DND-41 (cell line): ENCODE data around the gene SHB.

Experiments
- ATAC-seq: fragments of 200-7000 bp; cut with Tn5 transposase; 3 replicates; pipeline ENCODE4 v1.9.1; 2021; ENCODE audit warnings: low read depth; ENCODE audit not compliant: insufficient read depth
- DNase-seq: peaks from one replicate; pipeline ENCODE4 v3.0.0-alpha.2; 2020
- H2AFZ ChIP-seq: 2 replicates; pipeline ENCODE4 v1.6.0; 2012; ENCODE audit warnings: low read depth, low read length
- H3K27ac ChIP-seq: 2 replicates; pipeline ENCODE4 v1.5.1; 2012; ENCODE audit warnings: low read length, inconsistent platforms
- H3K27me3 ChIP-seq: fragments of 200-600 bp; sonication (generic); 2 replicates; pipeline ENCODE4 v1.6.0; 2012; ENCODE audit warnings: low read length, mild to moderate bottlenecking, inconsistent platforms; ENCODE audit not compliant: insufficient read depth, poor library complexity
- H3K36me3 ChIP-seq: 2 replicates; pipeline ENCODE4 v1.5.1; 2012; ENCODE audit warnings: low read length, inconsistent platforms; ENCODE audit not compliant: insufficient read depth
- H3K4me1 ChIP-seq: 2 replicates; pipeline ENCODE4 v1.5.1; 2012; ENCODE audit warnings: mild to moderate bottlenecking, low read length; ENCODE audit not compliant: insufficient read depth
- H3K4me2 ChIP-seq: 2 replicates; pipeline ENCODE4 v1.6.0; 2012; ENCODE audit warnings: mild to moderate bottlenecking, moderate library complexity, low read length, inconsistent platforms; ENCODE audit not compliant: insufficient read depth
- H3K4me3 ChIP-seq, 2 experiments: fragments of 200-600 bp in 1 of 2; shearing (Covaris generic) in 1 of 2; 2 replicates each; pipeline ENCODE4 v1.5.1; 2012 to 2016; ENCODE audit warnings: inconsistent platforms in 2 of 2, low read length in 2 of 2, mild to moderate bottlenecking in 2 of 2, low read depth in 1 of 2, moderate library complexity in 1 of 2
- H3K79me2 ChIP-seq: 2 replicates; pipeline ENCODE4 v1.6.0; 2012; ENCODE audit warnings: low read length, inconsistent platforms; ENCODE audit not compliant: insufficient read depth
- H3K9ac ChIP-seq: 2 replicates; pipeline ENCODE4 v1.6.0; 2012; ENCODE audit warnings: low read depth, mild to moderate bottlenecking, inconsistent platforms, low read length, moderate library complexity
- H3K9me3 ChIP-seq: 2 replicates; pipeline ENCODE4 v1.5.1; 2012; ENCODE audit warnings: low read length, moderate library complexity, mild to moderate bottlenecking, inconsistent platforms; ENCODE audit not compliant: insufficient read depth, severe bottlenecking
- H4K20me1 ChIP-seq: 2 replicates; pipeline ENCODE4 v1.6.0; 2012; ENCODE audit warnings: low read length; ENCODE audit not compliant: insufficient read depth
- CTCF ChIP-seq: IDR thresholded peaks from 2 replicates; pipeline ENCODE4 v1.5.1; 2012; ENCODE audit warnings: borderline replicate concordance, low read length, moderate library complexity, mild to moderate bottlenecking; ENCODE audit not compliant: poor library complexity, severe bottlenecking; ENCODE audit errors: extremely low read depth
- EZH2 ChIP-seq: IDR thresholded peaks from 3 replicates; pipeline ENCODE4 v1.6.1; 2012; ENCODE audit warnings: borderline replicate concordance, low read depth, mild to moderate bottlenecking, moderate library complexity, low read length, inconsistent platforms; ENCODE audit not compliant: severe bottlenecking

Gene SHB

DNA sequence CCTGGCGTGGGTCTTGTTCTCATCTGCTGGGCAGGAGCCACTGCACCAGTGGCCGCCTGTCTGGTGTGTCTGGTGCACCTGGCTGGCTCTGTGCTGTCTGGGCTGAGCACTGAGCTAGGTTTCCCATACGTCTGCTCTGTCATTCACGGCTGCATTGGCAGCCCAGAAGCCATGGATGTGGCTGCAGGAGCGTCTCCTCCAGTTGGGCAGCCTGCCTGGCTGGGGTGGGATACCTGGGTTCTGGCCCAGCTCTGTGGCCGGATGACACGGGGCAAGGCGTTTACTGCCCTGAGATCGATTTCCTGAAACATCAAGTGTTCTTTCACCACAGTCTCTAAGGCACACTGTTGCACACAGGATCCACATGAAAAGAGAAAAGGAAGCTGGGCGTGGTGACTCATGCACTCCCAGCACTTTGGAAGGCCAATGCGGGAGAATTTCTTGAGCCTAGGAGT, 139.6 kb downstream of the SHB start:
- Histone ChIP-seq H3K79me2 (no peaks in the 10 kb centered on the region), H3K9me3 (no peaks in the 10 kb centered on the region), H3K27ac (no peak overlapping the region), H3K9ac (no peak overlapping the region), H2AFZ (no peak overlapping the region), H3K4me3 (no peak overlapping the region), H3K4me1 (peaks cover 7% of the 10 kb centered on the region), H3K27me3 (no peaks in the 10 kb centered on the region), H3K36me3 (no peaks in the 10 kb centered on the region), H3K4me2 (no peak overlapping the region), H4K20me1 (no peaks in the 10 kb centered on the region; the same call in 1 of the 2 replicates)
- DNase-seq (no peak), ATAC-seq (no peak)
- TF ChIP-seq CTCF (no peak), EZH2 (no peak)

DNA sequence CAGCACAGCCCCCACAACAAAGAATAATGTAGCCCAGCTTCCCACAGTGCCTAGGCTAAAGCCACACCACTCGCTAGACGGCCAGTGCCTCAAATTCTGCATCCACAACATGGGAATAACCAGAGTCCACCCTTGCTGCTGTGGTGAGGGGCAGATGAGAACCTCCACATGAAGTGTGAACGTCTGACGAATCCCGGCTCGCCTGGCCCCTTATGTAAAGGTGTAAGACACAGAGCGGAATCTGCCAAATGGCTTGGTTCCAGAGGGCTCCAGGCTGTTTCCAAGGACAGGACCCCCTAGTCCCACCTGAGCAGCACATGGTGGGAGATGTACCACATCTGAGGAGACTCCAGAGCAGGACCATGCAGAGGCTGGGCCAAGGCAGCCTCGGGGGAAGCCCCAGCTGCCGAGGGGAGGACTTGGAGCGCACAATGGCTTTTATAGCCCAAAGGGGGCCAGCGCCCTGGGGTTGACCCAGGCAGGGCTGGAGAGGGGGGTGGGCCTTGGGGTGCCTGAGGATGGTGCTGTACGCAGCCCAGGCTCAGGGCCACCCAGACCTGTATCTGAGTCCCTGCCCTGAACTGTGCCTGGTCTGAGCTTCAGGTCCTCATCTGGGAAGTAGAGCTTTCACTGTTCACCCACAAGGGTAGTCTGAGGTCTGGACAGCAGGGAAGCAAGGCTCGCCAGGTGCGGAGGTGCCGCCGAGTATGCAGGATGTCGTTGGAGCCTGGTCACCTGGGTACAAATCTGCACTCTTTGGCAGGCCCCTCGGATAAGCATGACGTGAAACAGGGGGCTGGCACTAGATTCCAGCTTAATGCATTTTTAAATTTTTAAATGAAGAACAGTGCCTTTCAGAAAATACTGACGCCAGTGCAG, 140.2 kb downstream of the SHB start:
- Histone ChIP-seq H2AFZ (no peak overlapping the region), H3K4me3 (no peak overlapping the region), H3K9ac (no peak overlapping the region), H3K4me2 (no peak overlapping the region), H3K79me2 (no peaks in the 10 kb centered on the region), H3K9me3 (no peaks in the 10 kb centered on the region), H4K20me1 (no peaks in the 10 kb centered on the region; the same call in 1 of the 2 replicates), H3K4me1 (peaks cover 7% of the 10 kb centered on the region), H3K27me3 (no peaks in the 10 kb centered on the region), H3K27ac (no peak overlapping the region), H3K36me3 (no peaks in the 10 kb centered on the region)
- TF ChIP-seq EZH2 (no peak), CTCF (no peak)
- ATAC-seq = no peak
- DNase-seq = no peak

DNA sequence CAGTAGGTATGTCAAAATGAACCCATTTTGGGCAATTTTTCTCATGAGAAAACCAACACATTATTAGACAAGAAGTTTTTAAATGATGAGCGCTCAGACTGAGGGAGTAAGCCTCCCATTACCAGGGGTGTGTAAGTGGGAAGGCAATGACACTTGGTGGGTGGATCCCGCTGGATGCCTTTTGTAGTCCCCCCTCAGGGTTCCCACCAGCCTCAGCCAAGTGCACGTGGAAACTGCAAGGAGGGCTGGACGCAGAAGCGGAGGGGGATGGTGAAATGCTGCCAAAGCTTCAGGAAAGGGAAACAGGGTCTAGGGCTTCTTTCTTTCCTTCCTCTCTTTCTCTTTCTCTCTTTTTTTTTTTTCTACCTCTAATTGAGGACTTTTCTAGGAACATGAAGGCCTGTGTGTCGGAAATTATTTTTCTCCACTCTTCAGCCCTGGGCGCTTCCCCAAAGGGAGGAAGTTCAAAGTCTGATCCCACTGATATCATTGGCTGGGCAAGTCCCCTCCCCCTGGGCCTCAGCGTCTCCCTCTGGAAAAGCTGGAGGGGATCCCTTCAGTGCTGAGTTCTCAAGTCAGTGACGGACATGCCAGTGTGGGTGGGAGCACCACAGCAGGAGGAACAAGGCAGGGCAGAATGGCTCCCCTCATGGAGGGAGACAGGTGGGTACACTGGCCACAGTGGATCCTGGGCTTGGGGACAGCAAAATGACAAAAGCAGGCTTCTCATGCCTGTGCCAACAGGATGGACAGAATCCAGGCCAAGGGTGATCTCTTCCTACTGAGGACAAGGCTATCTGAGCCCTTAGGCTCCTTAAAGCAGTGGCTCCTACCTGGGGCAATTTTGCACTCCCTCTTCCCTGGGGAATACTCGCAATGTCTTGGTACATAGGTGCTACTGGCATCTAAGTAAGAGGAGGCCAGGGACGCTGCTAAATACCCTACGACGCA, 141.2 kb downstream of the SHB start:
- TF ChIP-seq EZH2 (no peak), CTCF (no peak)
- Histone ChIP-seq H3K4me1 (peaks cover 7% of the 10 kb centered on the region), H3K4me2 (no peak overlapping the region), H3K27ac (no peak overlapping the region), H3K9me3 (no peaks in the 10 kb centered on the region), H3K36me3 (no peaks in the 10 kb centered on the region), H3K27me3 (no peaks in the 10 kb centered on the region), H3K79me2 (no peaks in the 10 kb centered on the region), H2AFZ (no peak overlapping the region), H4K20me1 (no peaks in the 10 kb centered on the region; the same call in 1 of the 2 replicates), H3K9ac (no peak overlapping the region), H3K4me3 (no peak overlapping the region)
- ATAC-seq (no peak), DNase-seq (no peak)
